T-helper 2 cell (primary cell): Measurements from ENCODE around the gene FXYD1.
"Not testable (repeated sequence)": the region's sequence is repeated elsewhere in the genome, so short reads cannot be mapped to it uniquely, and the experiment has no call there.

ENCODE experiments used
- DNase-seq, 5 experiments: peaks; one replicate each; pipeline versions ENCODE4 v3.0.0 to v3.0.0-alpha.2; 2012 to 2022

Gene FXYD1

GRCh38 chr19:35144259-35144599, 5.6 kb downstream of the FXYD1 start:
- DNase-seq: no peak

GRCh38 chr19:35144600-35145436, 6.2 kb downstream of the FXYD1 start:
- DNase-seq: peak in 2 of 5 experiments; percentile 32 to 51

- DNase-seq: no peak
Observed at GRCh38 chr19:35146746-35147459, 8.3 kb downstream of the FXYD1 start.

- DNase-seq: no peak
Observed at GRCh38 chr19:35149463-35149862, 10.8 kb downstream of the FXYD1 start.

- DNase-seq: no peak
Observed at GRCh38 chr19:35150445-35150844, 11.8 kb downstream of the FXYD1 start.

GRCh38 chr19:35151273-35152065, 12.8 kb downstream of the FXYD1 start:
- DNase-seq: no peak

- not testable (repeated sequence) for DNase-seq
Observed at GRCh38 chr19:35153129-35153522, 14.5 kb downstream of the FXYD1 start.

- peak; percentile 47 to 79 (median 67) for DNase-seq
Observed at GRCh38 chr19:35153701-35154524, 15.3 kb downstream of the FXYD1 start.

GRCh38 chr19:35154525-35155406, 16.1 kb downstream of the FXYD1 start, which contains the start of gene FXYD5:
FXYD5 (plus strand) TSS chr19:35154735; CDS start chr19:35155551, 816 bp downstream.
- peak; percentile 36 to 84 (median 58) for DNase-seq

- peak in 1 of 5 experiments; percentile 43 for DNase-seq
Observed at GRCh38 chr19:35155441-35155840, 16.8 kb downstream of the FXYD1 start.

- DNase-seq: no peak
Observed at GRCh38 chr19:35155981-35156672, 17.5 kb downstream of the FXYD1 start.

- DNase-seq: no peak
Observed at GRCh38 chr19:35156673-35157014, 18.0 kb downstream of the FXYD1 start.

GRCh38 chr19:35157431-35157830, 18.8 kb downstream of the FXYD1 start:
- DNase-seq: no peak

- DNase-seq: no peak
Observed at GRCh38 chr19:35159606-35160005, 21.0 kb downstream of the FXYD1 start.

GRCh38 chr19:35160629-35161433, 22.2 kb downstream of the FXYD1 start:
- DNase-seq: no peak

- DNase-seq: no peak
Observed at GRCh38 chr19:35161434-35161743, 22.8 kb downstream of the FXYD1 start.

- no peak for DNase-seq
Observed at GRCh38 chr19:35162471-35163326, 24.1 kb downstream of the FXYD1 start.

GRCh38 chr19:35164418-35164817, 25.8 kb downstream of the FXYD1 start:
- no peak for DNase-seq
